Prostate gland (tissue), 2 donors: ENCODE data around the gene BBS2. TPM values are rescaled to one million over a fixed set of nuclear protein-coding genes. Genes with fewer than 3 reads are reported as not detected.

ENCODE experiments used
- DNase-seq: peaks from one replicate; pipeline ENCODE4 v3.0.0-alpha.2; 2019; ENCODE audit warnings: low spot score
- H3K27ac ChIP-seq, 2 donors: fragments of 200-600 bp; sonication (generic); 2 replicates each; pipeline ENCODE4 v1.5.1; 2017 to 2019
- H3K27me3 ChIP-seq: fragments of 200-600 bp; sonication (generic); replicated peaks from 2 replicates; pipeline ENCODE4 v1.5.1; 2019; ENCODE audit not compliant: insufficient read depth
- H3K36me3 ChIP-seq, 2 donors: fragments of 200-600 bp; sonication (generic); 1 replicate in 1 of 2; 2 replicates in 1 of 2; pipeline versions ENCODE4 v1.5.1 to v1.8.1; 2017 to 2019
- H3K4me1 ChIP-seq: fragments of 200-600 bp; sonication (generic); replicated peaks from 2 replicates; pipeline ENCODE4 v1.5.1; 2019
- H3K4me3 ChIP-seq, 2 donors: fragments of 200-600 bp; sonication (generic); 2 replicates each; pipeline ENCODE4 v1.5.1; 2017 to 2019
- H3K9me3 ChIP-seq: fragments of 200-600 bp; sonication (generic); 2 replicates; pipeline ENCODE4 v1.5.1; 2017
- POLR2A ChIP-seq: fragments of 450-650 bp; IDR thresholded peaks from one replicate; pipeline ENCODE4 v1.6.1; 2016; ENCODE audit warnings: antibody characterized with exemption, mild to moderate bottlenecking
- POLR2AphosphoS5 ChIP-seq: sonication (generic); formaldehyde crosslinking; IDR thresholded peaks from one replicate; pipeline ENCODE4 v1.6.1; 2017; ENCODE audit warnings: antibody characterized with exemption
- whole genome bisulfite sequencing: methylation state at CpG from one replicate; pipeline ENCODE4 v1.1.5; 2018; 5-methylcytosine and 5-hydroxymethylcytosine counted together
- intact Hi-C: fragments of 100-400 bp; cut with DNase I; formaldehyde crosslinking; loops from one replicate; pipeline ENCODE4 v1.14.2; 2022
- total RNA-seq, 2 donors: library from RNA; depleted of rRNA; stranded (reverse); fragments of >200 nt; gene quantifications; one replicate each; pipeline ENCODE4 v1.1.0, GENCODE V29; 2016
- TF ChIP-seq, protein P1 (sequence below), 4 experiments: fragments of 200-600 bp in 2 of 4; fragments of 450-650 bp in 2 of 4; sonication (generic) in 2 of 4; IDR thresholded peaks; 1 replicate in 3 of 4; 2 replicates in 1 of 4; pipeline ENCODE4 v1.5.1; 2016 to 2019; ENCODE audit warnings: antibody characterized with exemption in 4 of 4, mild to moderate bottlenecking in 2 of 4, moderate library complexity in 2 of 4

Gene BBS2
- total RNA-seq, 2 donors from 2014 or later, result 68.9 to 70.5 TPM

GRCh38 chr16:56438038-56438437 lies 81.8 kb downstream of the BBS2 start:
- DNase-seq, result no peak
- TF ChIP-seq POLR2A (no peak), POLR2AphosphoS5 (no peak)
- TF ChIP-seq, protein P1, sequence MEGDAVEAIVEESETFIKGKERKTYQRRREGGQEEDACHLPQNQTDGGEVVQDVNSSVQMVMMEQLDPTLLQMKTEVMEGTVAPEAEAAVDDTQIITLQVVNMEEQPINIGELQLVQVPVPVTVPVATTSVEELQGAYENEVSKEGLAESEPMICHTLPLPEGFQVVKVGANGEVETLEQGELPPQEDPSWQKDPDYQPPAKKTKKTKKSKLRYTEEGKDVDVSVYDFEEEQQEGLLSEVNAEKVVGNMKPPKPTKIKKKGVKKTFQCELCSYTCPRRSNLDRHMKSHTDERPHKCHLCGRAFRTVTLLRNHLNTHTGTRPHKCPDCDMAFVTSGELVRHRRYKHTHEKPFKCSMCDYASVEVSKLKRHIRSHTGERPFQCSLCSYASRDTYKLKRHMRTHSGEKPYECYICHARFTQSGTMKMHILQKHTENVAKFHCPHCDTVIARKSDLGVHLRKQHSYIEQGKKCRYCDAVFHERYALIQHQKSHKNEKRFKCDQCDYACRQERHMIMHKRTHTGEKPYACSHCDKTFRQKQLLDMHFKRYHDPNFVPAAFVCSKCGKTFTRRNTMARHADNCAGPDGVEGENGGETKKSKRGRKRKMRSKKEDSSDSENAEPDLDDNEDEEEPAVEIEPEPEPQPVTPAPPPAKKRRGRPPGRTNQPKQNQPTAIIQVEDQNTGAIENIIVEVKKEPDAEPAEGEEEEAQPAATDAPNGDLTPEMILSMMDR (IDR thresholded peaks at IDR 0.05), result no peak
- Histone ChIP-seq H3K9me3 (no peaks in the 10 kb centered on the region), H3K4me1 (no peaks in the 10 kb centered on the region), H3K27ac (no peak overlapping the region), H3K4me3 (no peak overlapping the region), H3K36me3 (no peaks in the 10 kb centered on the region), H3K27me3 (no peaks in the 10 kb centered on the region)
- 87% methylated on average over 1 of the region's 1 CpG for WGBS
- intact Hi-C loops, result no loop called here

GRCh38 chr16:56436258-56436657 lies 83.6 kb downstream of the BBS2 start:
- no peaks in the 10 kb centered on the region for H3K9me3 ChIP-seq
- no peak overlapping the region for H3K27ac ChIP-seq
- intact Hi-C loops, result no loop called here
- H3K4me1 ChIP-seq, result no peaks in the 10 kb centered on the region
- no peaks in the 10 kb centered on the region for H3K36me3 ChIP-seq
- H3K27me3 ChIP-seq, result no peaks in the 10 kb centered on the region
- H3K4me3 ChIP-seq, result no peak overlapping the region
- no peak for DNase-seq
- TF ChIP-seq POLR2A (no peak), POLR2AphosphoS5 (no peak)
- TF ChIP-seq, protein P1 (IDR thresholded peaks at IDR 0.05), result no peak

Other genes starting within 250 kb of the BBS2 start
- gene AMFR, start 94.5 kb downstream of the BBS2 start, total RNA-seq, result 100 to 1,000 TPM; 123 to 261 TPM
- gene NUDT21, start 68.7 kb downstream of the BBS2 start, total RNA-seq, result 10 to 100 TPM; 46.4 to 47.2 TPM
- gene OGFOD1, start 68.5 kb downstream of the BBS2 start, total RNA-seq, result 10 to 100 TPM; 18.5 to 57.2 TPM
- gene MT4, start 45.0 kb upstream of the BBS2 start, total RNA-seq, result not detected
- 1 to 10 TPM in 1 of 2 donors, not detected in 1; 1.6 TPM for gene MT3, start 69.5 kb upstream of the BBS2 start, total RNA-seq
- 100 to 1,000 TPM; 134 to 214 TPM for gene MT2A, start 88.6 kb upstream of the BBS2 start, total RNA-seq
- 100 to 1,000 TPM; 110 to 339 TPM for gene MT1E, start 105.8 kb upstream of the BBS2 start, total RNA-seq
- 10 to 100 TPM; 14.8 to 37.4 TPM for gene MT1M, start 112.6 kb upstream of the BBS2 start, total RNA-seq
- 1 to 10 TPM in 1 of 2 donors, not detected in 1; 6.9 TPM for gene MT1A, start 118.6 kb upstream of the BBS2 start, total RNA-seq
- gene MT1B, start 131.9 kb upstream of the BBS2 start, total RNA-seq, result not detected
- 10 to 100 TPM; 18.5 to 37.3 TPM for gene MT1F, start 137.9 kb upstream of the BBS2 start, total RNA-seq
- gene MT1G, start 148.0 kb upstream of the BBS2 start, total RNA-seq, result 100 to 1,000 TPM; 189 to 745 TPM
- gene MT1H, start 149.8 kb upstream of the BBS2 start, total RNA-seq, result 10 to 100 TPM in 1 of 2 donors, not detected in 1; 10.5 TPM
- 100 to 1,000 TPM; 268 to 697 TPM for gene MT1X, start 162.4 kb upstream of the BBS2 start, total RNA-seq
- 10 to 100 TPM; 38.8 to 73.3 TPM for gene NUP93, start 210.1 kb upstream of the BBS2 start, total RNA-seq